Peyer's patch (tissue), 4 donors: ENCODE results near the gene CIB4.

ENCODE experiments used
- POLR2A ChIP-seq, 2 donors: fragments of 450-650 bp; IDR thresholded peaks; one replicate each; pipeline ENCODE4 v1.5.1; 2017; ENCODE audit warnings: antibody characterized with exemption in 2 of 2, mild to moderate bottlenecking in 2 of 2, moderate library complexity in 2 of 2
- TF ChIP-seq, protein P1 (sequence below), 6 experiments: fragments of 450-650 bp in 4 of 6; fragments of 200-600 bp in 2 of 6; sonication (generic) in 1 of 6; IDR thresholded peaks; one replicate each; pipeline ENCODE4 v1.5.1; 2017 to 2019; ENCODE audit warnings: antibody characterized with exemption in 6 of 6, mild to moderate bottlenecking in 3 of 6, moderate library complexity in 1 of 6

DNA sequence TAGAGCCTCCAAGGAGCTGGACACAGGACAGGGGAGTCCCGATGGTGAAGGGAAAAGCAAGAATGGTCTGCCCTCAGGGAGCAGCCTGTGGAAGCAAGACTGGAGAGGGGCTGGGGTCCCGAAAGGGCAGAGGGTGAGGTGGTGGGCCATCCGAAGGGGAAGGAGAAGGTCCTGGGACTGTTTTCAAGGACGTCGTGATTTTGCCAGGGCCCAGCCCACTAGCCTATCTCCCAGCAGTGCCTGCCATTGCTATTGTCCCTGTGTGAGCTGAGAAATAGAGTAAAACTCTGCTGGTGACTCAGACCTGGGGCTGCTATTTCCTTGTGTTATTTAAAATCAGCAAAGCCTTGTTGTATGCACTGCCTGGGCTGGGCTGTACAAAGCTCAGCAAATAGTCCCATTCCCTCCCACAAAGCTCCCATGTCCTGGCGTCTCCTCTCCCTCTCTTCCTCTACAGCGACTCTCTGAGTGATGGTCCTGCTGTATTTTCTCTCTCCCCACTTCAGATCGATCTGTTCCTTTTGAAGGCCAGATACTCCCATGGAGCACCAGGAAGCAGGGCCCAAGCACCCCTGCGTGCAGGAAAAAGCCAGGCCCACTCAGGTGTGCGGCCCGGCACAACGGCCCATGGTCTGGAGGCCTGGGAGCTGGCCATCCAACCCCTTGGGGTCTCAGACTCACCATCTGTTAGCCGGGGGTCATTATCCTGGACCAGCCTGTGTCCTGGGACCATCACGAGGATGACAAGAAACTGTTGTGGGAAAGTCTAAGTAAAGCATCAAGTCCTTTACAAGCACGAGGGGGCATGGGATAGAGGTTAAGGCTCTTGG, 98.3 kb downstream of the CIB4 start:
- TF ChIP-seq, protein P1, sequence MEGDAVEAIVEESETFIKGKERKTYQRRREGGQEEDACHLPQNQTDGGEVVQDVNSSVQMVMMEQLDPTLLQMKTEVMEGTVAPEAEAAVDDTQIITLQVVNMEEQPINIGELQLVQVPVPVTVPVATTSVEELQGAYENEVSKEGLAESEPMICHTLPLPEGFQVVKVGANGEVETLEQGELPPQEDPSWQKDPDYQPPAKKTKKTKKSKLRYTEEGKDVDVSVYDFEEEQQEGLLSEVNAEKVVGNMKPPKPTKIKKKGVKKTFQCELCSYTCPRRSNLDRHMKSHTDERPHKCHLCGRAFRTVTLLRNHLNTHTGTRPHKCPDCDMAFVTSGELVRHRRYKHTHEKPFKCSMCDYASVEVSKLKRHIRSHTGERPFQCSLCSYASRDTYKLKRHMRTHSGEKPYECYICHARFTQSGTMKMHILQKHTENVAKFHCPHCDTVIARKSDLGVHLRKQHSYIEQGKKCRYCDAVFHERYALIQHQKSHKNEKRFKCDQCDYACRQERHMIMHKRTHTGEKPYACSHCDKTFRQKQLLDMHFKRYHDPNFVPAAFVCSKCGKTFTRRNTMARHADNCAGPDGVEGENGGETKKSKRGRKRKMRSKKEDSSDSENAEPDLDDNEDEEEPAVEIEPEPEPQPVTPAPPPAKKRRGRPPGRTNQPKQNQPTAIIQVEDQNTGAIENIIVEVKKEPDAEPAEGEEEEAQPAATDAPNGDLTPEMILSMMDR (IDR thresholded peaks at IDR 0.05), result no peak
- no peak for TF ChIP-seq POLR2A (IDR thresholded peaks at IDR 0.05)
